Inflammatory macrophage treated with lipopolysaccharide for 1 hour (primary cell): Measurements from ENCODE around the gene PPP1CB.

Experiments
- DNase-seq, 2 donors: peaks; one replicate each; pipeline ENCODE4 v3.0.0-alpha.2; 2020 to 2022

PPP1CB gene

GRCh38 chr2:28745876-28746275, 5.8 kb upstream of the PPP1CB start:
- DNase-seq = no peak

- no peak for DNase-seq
These were observed 5.1 kb upstream of the PPP1CB start for GRCh38 chr2:28746429-28747111.

DNA sequence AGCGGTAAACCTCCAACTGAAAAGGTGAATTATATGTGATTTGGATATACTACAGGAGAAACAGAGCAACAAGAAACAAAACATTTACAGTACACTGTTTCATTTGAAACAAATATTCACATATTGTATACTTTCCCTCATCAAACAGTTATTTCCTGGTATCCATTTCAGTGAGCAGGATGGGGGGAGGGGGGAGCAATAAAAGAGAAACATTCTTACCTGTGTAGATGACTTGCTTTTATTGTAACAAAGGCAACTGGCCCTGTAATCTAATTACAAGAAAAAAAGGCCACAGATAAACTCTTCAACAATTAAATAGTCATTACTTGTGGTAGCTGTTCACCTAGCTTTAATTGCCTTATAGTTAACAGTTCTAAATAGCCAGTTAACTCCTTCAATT, 3.9 kb upstream of the PPP1CB start:
- no peak for DNase-seq

DNA sequence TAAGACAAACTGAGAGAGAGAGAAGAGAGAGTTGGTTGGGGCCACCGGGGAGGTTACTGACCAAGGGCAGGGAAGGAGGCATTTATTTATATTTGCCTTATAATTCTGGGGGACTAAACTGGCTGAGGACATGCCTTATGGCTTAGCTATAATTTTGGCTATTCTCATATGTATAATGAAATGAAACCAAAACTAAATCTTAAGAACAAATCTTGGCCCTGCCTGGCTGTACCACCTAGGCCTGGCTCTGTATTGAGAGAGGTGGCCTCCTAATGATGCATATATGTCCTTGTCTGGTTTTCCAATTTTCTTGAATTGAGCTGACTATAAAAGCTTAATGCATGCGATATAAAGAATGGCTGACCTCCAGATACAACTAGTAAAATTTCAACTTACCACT, 3.5 kb upstream of the PPP1CB start:
- DNase-seq = no peak

DNA sequence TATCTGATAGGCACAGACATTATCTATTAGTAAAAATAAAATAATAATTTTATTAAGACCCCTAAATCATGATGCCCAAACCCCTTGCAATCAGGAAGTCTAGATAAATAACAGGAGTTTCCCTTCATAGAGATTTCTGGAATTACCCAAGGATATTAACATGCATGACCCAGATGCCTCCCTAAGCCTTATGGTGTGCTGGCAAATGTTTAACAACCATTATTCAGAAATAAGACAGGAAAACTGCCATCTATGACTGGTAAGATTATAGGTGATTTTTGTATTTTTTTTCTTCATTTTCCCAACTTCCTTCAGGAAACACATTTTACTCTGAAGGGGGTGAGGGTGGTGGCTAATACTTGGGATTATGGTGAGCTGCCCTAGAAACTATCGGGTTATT, 2.7 kb upstream of the PPP1CB start:
- no peak for DNase-seq

GRCh38 chr2:28749526-28749925, 2.1 kb upstream of the PPP1CB start:
- no peak for DNase-seq

GRCh38 chr2:28750316-28751251, 1.0 kb upstream of the PPP1CB start:
- peak; percentile 19 to 29 for DNase-seq

GRCh38 chr2:28751956-28752630, 463 bp downstream of the PPP1CB start:
- peak in 1 of 2 donors; percentile 25 for DNase-seq

DNA sequence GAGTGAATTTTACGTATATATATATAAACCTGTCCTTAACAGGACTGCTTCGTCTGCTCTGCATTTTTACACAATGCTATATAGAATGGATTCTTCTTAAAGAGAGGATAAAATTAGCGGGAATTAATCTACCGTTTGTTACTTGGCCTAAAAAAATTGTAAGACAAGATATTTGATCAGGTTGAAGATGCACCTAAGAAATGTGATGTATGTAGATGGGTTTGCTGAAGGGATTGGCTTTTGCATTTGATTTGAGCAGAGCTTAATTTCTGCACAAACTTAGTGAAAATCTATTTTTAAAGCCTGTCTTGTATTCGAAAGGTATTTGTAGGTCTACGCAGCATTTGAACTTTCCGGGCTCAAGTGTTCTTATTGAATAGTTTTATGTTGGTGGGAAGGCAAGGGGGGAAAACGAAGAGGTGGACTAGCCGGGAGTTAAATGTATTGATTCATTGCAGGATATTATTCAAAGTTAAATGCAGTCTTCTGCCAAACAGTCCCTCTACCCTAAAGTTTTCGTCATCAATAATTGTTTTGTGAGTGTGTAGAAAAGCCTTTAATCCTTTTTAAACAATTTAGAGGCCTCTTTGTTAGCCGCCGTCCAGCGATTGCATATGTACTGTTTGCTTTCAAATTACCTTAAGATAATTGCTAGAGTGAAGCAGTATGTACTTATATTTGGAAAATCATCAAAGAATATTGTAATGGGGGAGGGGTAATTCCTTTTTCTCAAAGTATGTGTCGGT, 1.2 kb downstream of the PPP1CB start:
- no peak for DNase-seq

DNA sequence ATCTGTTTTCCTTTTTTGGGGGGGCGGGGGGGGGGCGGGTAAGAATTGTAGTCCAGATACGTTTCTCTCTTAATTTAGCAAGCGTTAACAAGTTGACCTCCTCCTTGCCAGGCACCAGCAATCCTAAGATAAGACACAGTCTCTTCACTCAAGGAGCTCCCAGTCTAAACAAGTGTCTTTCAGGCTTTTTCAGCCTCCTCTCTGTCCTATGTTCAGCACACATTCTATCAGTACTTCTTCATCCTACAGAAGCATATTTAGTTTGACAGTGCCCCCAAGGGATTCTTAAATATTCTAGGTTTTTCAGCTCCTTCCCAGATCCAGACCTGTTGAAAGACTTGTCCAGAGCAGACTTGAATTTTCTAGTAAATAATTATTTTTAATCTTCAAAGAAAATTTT, 2.7 kb downstream of the PPP1CB start:
- DNase-seq = no peak

DNA sequence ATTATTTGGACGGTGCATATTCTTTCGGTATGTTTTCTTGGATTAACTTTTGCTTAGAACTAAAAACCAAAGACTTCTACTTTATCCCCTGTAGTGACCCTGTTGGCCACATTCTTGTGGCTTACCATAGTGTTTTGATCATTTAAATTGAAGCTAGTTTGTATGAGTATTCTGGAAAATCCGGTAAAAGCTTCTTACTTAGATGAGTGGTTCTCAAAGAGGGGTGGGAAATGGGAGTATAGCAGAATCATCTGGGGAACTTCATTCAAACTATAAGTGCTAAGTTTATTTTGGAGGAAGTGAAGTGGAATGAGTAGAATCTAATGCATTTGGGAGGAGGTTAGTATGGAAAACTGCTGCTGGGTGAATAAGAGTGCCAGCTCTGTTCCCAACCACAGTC, 3.8 kb downstream of the PPP1CB start:
- DNase-seq = no peak

GRCh38 chr2:28758459-28758858, 6.8 kb downstream of the PPP1CB start:
- peak in 1 of 2 donors; percentile 26 for DNase-seq

GRCh38 chr2:28761420-28761819, 9.8 kb downstream of the PPP1CB start:
- no peak for DNase-seq

- DNase-seq = no peak
These were observed 13.5 kb downstream of the PPP1CB start for GRCh38 chr2:28764909-28765711.

DNA sequence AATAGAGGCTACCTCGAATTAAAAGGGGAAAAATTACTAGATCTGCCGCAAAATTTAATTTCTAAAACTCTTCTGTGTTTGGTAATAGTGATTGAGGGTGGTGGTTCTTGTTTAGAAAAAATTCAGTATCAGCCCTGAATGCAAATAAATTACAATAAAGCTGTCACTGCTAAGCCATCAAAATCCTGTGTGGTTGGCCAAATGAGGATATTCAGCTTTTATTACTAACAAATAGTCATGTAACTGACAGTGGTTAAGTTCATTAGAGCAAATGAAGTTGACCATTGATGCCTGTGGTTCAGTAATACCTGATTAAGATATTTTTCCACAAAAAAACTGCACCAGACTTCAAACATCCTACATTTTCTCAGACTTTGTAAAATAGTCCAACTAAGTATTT, 14.4 kb downstream of the PPP1CB start:
- no peak for DNase-seq

- DNase-seq = no peak
These were observed 15.7 kb downstream of the PPP1CB start for GRCh38 chr2:28767337-28767736.

GRCh38 chr2:28768422-28768821, 16.8 kb downstream of the PPP1CB start:
- no peak for DNase-seq

DNA sequence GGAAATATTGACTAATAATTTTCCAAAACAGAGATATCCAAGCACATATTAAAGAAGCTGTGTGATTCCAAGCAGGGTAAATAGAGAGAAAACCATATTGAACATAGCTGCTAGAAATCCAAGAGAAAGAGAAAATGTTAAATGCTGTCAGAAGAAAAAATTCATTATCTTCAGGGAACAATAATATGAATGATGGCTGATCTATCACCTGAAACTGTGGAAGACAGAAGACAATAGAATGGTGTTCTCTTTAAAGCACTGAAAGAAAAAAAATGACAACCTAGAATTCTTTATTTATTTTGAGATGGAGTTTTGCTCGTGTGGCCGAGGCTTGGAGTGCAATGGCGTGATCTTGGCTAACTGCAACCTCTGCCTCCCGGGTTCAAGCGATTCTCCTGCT, 17.3 kb downstream of the PPP1CB start:
- no peak for DNase-seq

DNA sequence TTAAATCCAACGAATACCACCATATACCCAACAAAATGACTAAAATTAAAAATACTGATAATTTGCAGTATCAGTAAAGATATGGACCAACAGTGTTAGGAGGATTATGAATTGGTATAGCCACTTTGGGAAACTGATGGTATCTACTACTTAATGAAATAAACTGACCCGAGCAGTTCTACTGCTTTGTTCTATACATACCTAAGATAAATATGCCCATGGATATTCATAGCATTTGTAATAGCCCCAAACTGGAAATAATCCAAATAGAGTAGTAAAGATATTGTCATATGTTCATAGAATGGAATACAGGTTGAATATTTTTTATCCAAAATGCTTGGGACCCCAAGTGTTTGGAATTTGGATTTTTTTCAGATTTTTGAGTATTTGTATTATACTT, 20.7 kb downstream of the PPP1CB start:
- no peak for DNase-seq

DNA sequence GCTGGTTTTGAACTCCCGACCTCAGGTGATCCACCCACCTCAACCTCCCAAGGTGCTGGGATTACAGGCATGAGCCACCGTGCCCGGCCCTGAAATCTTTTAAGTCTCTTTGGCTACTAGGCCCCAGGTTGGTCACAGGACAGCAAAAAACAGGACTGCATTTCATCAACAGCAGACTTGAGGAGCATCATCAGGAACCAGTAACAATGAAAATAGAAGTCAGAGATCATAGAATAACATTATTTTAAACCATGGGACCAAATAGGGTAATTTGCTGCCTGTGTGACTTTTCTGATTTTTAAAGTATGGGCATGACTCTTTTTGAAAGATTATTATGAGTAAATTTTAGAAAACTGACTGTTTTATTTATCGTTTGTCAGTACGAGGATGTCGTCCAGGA, 24.8 kb downstream of the PPP1CB start:
- DNase-seq = no peak

DNA sequence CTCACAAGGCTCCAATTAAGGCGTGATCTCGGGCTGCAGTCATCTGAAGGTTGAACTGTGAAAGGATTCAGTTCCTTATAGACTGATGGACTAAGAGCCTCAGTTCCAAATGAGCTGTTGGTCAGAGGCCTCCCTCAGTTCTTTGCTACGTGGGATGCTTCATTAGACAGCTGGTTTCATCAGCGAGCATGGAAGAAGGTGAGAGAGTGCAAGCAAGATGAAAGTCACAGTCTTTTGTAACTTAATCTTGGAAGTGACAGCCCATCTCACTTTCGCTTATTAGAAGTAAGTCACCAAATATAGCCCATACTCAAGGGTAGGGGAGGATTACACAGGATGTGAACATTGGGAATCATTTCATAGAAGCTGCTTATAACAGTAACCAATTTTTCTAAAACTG, 26.8 kb downstream of the PPP1CB start:
- no peak for DNase-seq

GRCh38 chr2:28779001-28779400, 27.4 kb downstream of the PPP1CB start:
- DNase-seq = peak in 1 of 2 donors; percentile 20
